GM23338 (cell line): ENCODE results near the gene OIT3. TPM values are rescaled to one million over a fixed set of nuclear protein-coding genes. Genes with fewer than 3 reads are reported as not detected.

ENCODE experiments used
- ATAC-seq: fragments of 200-7000 bp; cut with Tn5 transposase; 3 replicates; pipeline ENCODE4 v1.9.1; 2020
- DNase-seq: peaks from one replicate; pipeline ENCODE4 v3.0.0-alpha.2; 2015; ENCODE audit warnings: low spot score
- H2AFZ ChIP-seq: fragments of 200-600 bp; sonication (generic); 2 replicates; pipeline ENCODE4 v1.8.0; 2016; ENCODE audit warnings: antibody characterized with exemption, mild to moderate bottlenecking, moderate library complexity
- H3F3A ChIP-seq: fragments of 200-600 bp; sonication (generic); replicated peaks from 2 replicates; pipeline ENCODE4 v1.8.0; 2017; ENCODE audit warnings: antibody characterized with exemption, mixed run types, low read depth
- H3K27ac ChIP-seq: fragments of 200-600 bp; sonication (generic); 2 replicates; pipeline ENCODE4 v1.6.1; 2016; ENCODE audit warnings: low read depth
- H3K27me3 ChIP-seq: fragments of 200-600 bp; sonication (generic); 2 replicates; pipeline ENCODE4 v1.8.0; 2016; ENCODE audit warnings: mild to moderate bottlenecking, mixed run types, moderate library complexity; ENCODE audit not compliant: insufficient read depth
- H3K36me3 ChIP-seq: fragments of 200-600 bp; sonication (generic); 2 replicates; pipeline ENCODE4 v1.8.0; 2016; ENCODE audit warnings: mild to moderate bottlenecking; ENCODE audit not compliant: insufficient read depth
- H3K4me1 ChIP-seq: fragments of 200-600 bp; sonication (generic); 2 replicates; pipeline ENCODE4 v1.8.0; 2016; ENCODE audit warnings: mild to moderate bottlenecking, moderate library complexity; ENCODE audit not compliant: insufficient read depth
- H3K4me2 ChIP-seq: fragments of 200-600 bp; sonication (generic); 2 replicates; pipeline ENCODE4 v1.7.1; 2017; ENCODE audit warnings: mixed run types
- H3K4me3 ChIP-seq: fragments of 200-600 bp; sonication (generic); 2 replicates; pipeline ENCODE4 v1.6.1; 2016; ENCODE audit warnings: mixed run types
- H3K79me2 ChIP-seq: fragments of 200-600 bp; sonication (generic); replicated peaks from 2 replicates; pipeline ENCODE4 v1.8.0; 2017; ENCODE audit warnings: mild to moderate bottlenecking; ENCODE audit not compliant: insufficient read depth
- H3K9me2 ChIP-seq: fragments of 200-600 bp; sonication (generic); 2 replicates; pipeline ENCODE4 v1.8.0; 2017; ENCODE audit not compliant: insufficient read depth
- H4K20me1 ChIP-seq: fragments of 200-600 bp; sonication (generic); replicated peaks from 2 replicates; pipeline ENCODE4 v1.8.0; 2017; ENCODE audit warnings: mild to moderate bottlenecking; ENCODE audit not compliant: insufficient read depth
- H3K27ac Mint-ChIP-seq: 2 replicates; pipeline ENCODE4 v1.8.0; 2020; ENCODE audit warnings: inconsistent platforms, mild to moderate bottlenecking, moderate library complexity, mixed read lengths
- H3K27me3 Mint-ChIP-seq: 3 replicates; pipeline ENCODE4 v1.8.0; 2022; ENCODE audit warnings: low read depth, mild to moderate bottlenecking, moderate library complexity, mixed read lengths, inconsistent platforms; ENCODE audit not compliant: insufficient read depth, poor library complexity
- H3K36me3 Mint-ChIP-seq: 3 replicates; pipeline ENCODE4 v1.8.0; 2021; ENCODE audit warnings: low read depth, mild to moderate bottlenecking, inconsistent platforms, moderate library complexity, mixed read lengths
- H3K4me1 Mint-ChIP-seq: 3 replicates; pipeline ENCODE4 v1.8.0; 2020; ENCODE audit warnings: mild to moderate bottlenecking, inconsistent platforms, mixed read lengths
- H3K4me3 Mint-ChIP-seq: 3 replicates; pipeline ENCODE4 v1.8.0; 2021; ENCODE audit warnings: moderate library complexity, mild to moderate bottlenecking, inconsistent platforms, mixed read lengths
- H3K9me3 Mint-ChIP-seq: 3 replicates; pipeline ENCODE4 v1.8.0; 2020; ENCODE audit warnings: moderate library complexity, mild to moderate bottlenecking, inconsistent platforms, mixed read lengths
- CREB1 ChIP-seq: fragments of 250-450 bp; sonication (Bioruptor Pico); IDR thresholded peaks from 2 replicates; pipeline ENCODE4 v1.5.0; 2020; ENCODE audit warnings: low read depth, mild to moderate bottlenecking, moderate library complexity
- EZH2 ChIP-seq: fragments of 200-600 bp; sonication (generic); IDR thresholded peaks from one replicate; pipeline ENCODE4 v1.8.0; 2017; ENCODE audit warnings: antibody characterized with exemption, mild to moderate bottlenecking, low read depth; ENCODE audit not compliant: unreplicated experiment
- EZH2phosphoT487 ChIP-seq: fragments of 200-600 bp; sonication (generic); IDR thresholded peaks from one replicate; pipeline ENCODE4 v1.8.1; 2018; ENCODE audit warnings: antibody characterized with exemption; ENCODE audit not compliant: unreplicated experiment
- JUNB ChIP-seq: IDR thresholded peaks from one replicate; pipeline ENCODE4 v1.6.1; 2016; ENCODE audit warnings: antibody characterized with exemption; ENCODE audit not compliant: unreplicated experiment
- NANOG ChIP-seq: IDR thresholded peaks from 2 replicates; pipeline ENCODE4 v1.6.1; 2016; ENCODE audit warnings: antibody characterized with exemption, borderline replicate concordance
- POLR2AphosphoS5 ChIP-seq: IDR thresholded peaks from 2 replicates; pipeline ENCODE4 v1.6.1; 2016; ENCODE audit warnings: antibody characterized with exemption, low read depth
- REST ChIP-seq: IDR thresholded peaks from one replicate; pipeline ENCODE4 v1.6.1; 2018; ENCODE audit warnings: antibody characterized with exemption; ENCODE audit not compliant: unreplicated experiment
- STAT1 ChIP-seq: IDR thresholded peaks from one replicate; pipeline ENCODE4 v1.6.1; 2016; ENCODE audit warnings: antibody characterized with exemption; ENCODE audit not compliant: unreplicated experiment
- ZNF114 ChIP-seq: fragments of 250-450 bp; sonication (Bioruptor Pico); IDR thresholded peaks from 2 replicates; pipeline ENCODE4 v1.5.0; 2020; ENCODE audit warnings: mild to moderate bottlenecking, moderate library complexity
- ZNF331 ChIP-seq: fragments of 250-450 bp; sonication (Bioruptor Pico); IDR thresholded peaks from 2 replicates; pipeline ENCODE4 v1.5.0; 2020; ENCODE audit warnings: low read depth, mild to moderate bottlenecking, moderate library complexity
- polyA plus RNA-seq: library from polyadenylated mRNA; unstranded; fragments of >200 nt; fragmentation: Nextera tagmentation; extraction: Ambion mirVana; gene quantifications from 2 replicates; pipeline ENCODE4 v1.2.1, GENCODE V29; 2016
- total RNA-seq: library from RNA; depleted of rRNA; stranded (reverse); fragments of >200 nt; shearing (Covaris generic); gene quantifications from 2 replicates; pipeline ENCODE4 v1.2.3, GENCODE V29; 2014
- TF ChIP-seq, protein P1 (sequence below): fragments of 250-450 bp; sonication (Bioruptor Pico); IDR thresholded peaks from 2 replicates; pipeline ENCODE4 v1.5.0; 2020; ENCODE audit warnings: mild to moderate bottlenecking, moderate library complexity
- TF ChIP-seq, protein P2 (sequence below): IDR thresholded peaks from 2 replicates; pipeline ENCODE4 v1.6.1; 2016; ENCODE audit warnings: antibody characterized with exemption
- TF ChIP-seq, protein P3 (sequence below), 2 experiments: fragments of 200-600 bp in 1 of 2; sonication (generic) in 1 of 2; conservative IDR thresholded peaks; 2 replicates each; pipeline versions ENCODE4 v1.5.1 to v1.6.1; 2016 to 2017; ENCODE audit warnings: antibody characterized with exemption in 2 of 2, low read depth in 2 of 2, mild to moderate bottlenecking in 2 of 2, moderate library complexity in 1 of 2

The OIT3 gene
- total and polyA plus RNA-seq, 2 experiments from 2014 or later = not detected

- TF ChIP-seq ZNF331 (CRISPR knock-in tag) (no peak), NANOG (no peak), EZH2phosphoT487 (no peak), POLR2AphosphoS5 (no peak), JUNB (no peak), ZNF114 (no peak), EZH2 (no peak), STAT1 (no peak), CREB1 (CRISPR knock-in tag) (no peak), REST (no peak)
- TF ChIP-seq, protein P1, sequence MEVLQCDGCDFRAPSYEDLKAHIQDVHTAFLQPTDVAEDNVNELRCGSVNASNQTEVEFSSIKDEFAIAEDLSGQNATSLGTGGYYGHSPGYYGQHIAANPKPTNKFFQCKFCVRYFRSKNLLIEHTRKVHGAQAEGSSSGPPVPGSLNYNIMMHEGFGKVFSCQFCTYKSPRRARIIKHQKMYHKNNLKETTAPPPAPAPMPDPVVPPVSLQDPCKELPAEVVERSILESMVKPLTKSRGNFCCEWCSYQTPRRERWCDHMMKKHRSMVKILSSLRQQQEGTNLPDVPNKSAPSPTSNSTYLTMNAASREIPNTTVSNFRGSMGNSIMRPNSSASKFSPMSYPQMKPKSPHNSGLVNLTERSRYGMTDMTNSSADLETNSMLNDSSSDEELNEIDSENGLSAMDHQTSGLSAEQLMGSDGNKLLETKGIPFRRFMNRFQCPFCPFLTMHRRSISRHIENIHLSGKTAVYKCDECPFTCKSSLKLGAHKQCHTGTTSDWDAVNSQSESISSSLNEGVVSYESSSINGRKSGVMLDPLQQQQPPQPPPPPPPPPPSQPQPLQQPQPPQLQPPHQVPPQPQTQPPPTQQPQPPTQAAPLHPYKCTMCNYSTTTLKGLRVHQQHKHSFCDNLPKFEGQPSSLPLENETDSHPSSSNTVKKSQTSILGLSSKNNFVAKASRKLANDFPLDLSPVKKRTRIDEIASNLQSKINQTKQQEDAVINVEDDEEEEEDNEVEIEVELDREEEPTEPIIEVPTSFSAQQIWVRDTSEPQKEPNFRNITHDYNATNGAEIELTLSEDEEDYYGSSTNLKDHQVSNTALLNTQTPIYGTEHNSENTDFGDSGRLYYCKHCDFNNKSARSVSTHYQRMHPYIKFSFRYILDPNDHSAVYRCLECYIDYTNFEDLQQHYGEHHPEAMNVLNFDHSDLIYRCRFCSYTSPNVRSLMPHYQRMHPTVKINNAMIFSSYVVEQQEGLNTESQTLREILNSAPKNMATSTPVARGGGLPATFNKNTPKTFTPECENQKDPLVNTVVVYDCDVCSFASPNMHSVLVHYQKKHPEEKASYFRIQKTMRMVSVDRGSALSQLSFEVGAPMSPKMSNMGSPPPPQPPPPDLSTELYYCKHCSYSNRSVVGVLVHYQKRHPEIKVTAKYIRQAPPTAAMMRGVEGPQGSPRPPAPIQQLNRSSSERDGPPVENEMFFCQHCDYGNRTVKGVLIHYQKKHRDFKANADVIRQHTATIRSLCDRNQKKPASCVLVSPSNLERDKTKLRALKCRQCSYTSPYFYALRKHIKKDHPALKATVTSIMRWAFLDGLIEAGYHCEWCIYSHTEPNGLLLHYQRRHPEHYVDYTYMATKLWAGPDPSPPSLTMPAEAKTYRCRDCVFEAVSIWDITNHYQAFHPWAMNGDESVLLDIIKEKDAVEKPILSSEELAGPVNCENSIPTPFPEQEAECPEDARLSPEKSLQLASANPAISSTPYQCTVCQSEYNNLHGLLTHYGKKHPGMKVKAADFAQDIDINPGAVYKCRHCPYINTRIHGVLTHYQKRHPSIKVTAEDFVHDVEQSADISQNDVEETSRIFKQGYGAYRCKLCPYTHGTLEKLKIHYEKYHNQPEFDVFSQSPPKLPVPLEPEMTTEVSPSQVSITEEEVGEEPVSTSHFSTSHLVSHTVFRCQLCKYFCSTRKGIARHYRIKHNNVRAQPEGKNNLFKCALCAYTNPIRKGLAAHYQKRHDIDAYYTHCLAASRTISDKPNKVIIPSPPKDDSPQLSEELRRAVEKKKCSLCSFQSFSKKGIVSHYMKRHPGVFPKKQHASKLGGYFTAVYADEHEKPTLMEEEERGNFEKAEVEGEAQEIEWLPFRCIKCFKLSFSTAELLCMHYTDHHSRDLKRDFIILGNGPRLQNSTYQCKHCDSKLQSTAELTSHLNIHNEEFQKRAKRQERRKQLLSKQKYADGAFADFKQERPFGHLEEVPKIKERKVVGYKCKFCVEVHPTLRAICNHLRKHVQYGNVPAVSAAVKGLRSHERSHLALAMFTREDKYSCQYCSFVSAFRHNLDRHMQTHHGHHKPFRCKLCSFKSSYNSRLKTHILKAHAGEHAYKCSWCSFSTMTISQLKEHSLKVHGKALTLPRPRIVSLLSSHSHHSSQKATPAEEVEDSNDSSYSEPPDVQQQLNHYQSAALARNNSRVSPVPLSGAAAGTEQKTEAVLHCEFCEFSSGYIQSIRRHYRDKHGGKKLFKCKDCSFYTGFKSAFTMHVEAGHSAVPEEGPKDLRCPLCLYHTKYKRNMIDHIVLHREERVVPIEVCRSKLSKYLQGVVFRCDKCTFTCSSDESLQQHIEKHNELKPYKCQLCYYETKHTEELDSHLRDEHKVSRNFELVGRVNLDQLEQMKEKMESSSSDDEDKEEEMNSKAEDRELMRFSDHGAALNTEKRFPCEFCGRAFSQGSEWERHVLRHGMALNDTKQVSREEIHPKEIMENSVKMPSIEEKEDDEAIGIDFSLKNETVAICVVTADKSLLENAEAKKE = no peak
- TF ChIP-seq, protein P2, sequence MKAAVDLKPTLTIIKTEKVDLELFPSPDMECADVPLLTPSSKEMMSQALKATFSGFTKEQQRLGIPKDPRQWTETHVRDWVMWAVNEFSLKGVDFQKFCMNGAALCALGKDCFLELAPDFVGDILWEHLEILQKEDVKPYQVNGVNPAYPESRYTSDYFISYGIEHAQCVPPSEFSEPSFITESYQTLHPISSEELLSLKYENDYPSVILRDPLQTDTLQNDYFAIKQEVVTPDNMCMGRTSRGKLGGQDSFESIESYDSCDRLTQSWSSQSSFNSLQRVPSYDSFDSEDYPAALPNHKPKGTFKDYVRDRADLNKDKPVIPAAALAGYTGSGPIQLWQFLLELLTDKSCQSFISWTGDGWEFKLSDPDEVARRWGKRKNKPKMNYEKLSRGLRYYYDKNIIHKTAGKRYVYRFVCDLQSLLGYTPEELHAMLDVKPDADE = no peak
- TF ChIP-seq, protein P3, sequence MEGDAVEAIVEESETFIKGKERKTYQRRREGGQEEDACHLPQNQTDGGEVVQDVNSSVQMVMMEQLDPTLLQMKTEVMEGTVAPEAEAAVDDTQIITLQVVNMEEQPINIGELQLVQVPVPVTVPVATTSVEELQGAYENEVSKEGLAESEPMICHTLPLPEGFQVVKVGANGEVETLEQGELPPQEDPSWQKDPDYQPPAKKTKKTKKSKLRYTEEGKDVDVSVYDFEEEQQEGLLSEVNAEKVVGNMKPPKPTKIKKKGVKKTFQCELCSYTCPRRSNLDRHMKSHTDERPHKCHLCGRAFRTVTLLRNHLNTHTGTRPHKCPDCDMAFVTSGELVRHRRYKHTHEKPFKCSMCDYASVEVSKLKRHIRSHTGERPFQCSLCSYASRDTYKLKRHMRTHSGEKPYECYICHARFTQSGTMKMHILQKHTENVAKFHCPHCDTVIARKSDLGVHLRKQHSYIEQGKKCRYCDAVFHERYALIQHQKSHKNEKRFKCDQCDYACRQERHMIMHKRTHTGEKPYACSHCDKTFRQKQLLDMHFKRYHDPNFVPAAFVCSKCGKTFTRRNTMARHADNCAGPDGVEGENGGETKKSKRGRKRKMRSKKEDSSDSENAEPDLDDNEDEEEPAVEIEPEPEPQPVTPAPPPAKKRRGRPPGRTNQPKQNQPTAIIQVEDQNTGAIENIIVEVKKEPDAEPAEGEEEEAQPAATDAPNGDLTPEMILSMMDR (conservative IDR thresholded peaks at IDR 0.05; ENCODE audit: low read depth in 2 of 2) = no peak
- Mint-ChIP-seq H3K27ac (no peak overlapping the region), H3K4me1 (no peaks in the 10 kb centered on the region), H3K27me3 (peaks cover 1% of the 10 kb centered on the region), H3K9me3 (peaks cover 30% of the 10 kb centered on the region), H3K36me3 (peaks cover 13% of the 10 kb centered on the region), H3K4me3 (no peak overlapping the region)
- no peaks in the 10 kb centered on the region for H3K36me3 ChIP-seq
- no peaks in the 10 kb centered on the region for H3K4me1 ChIP-seq
- H3K4me3 ChIP-seq = no peak overlapping the region
- no peak for DNase-seq
- H3K4me2 ChIP-seq = no peak overlapping the region
- no peaks in the 10 kb centered on the region for H3F3A ChIP-seq
- no peaks in the 10 kb centered on the region for H3K27me3 ChIP-seq
- no peaks in the 10 kb centered on the region for H3K9me2 ChIP-seq
- H3K79me2 ChIP-seq = no peaks in the 10 kb centered on the region
- no peak for ATAC-seq
- H3K27ac ChIP-seq = no peak overlapping the region
- no peaks in the 10 kb centered on the region for H4K20me1 ChIP-seq
- no peak overlapping the region for H2AFZ ChIP-seq
These were observed 88.5 kb downstream of the OIT3 start for GRCh38 chr10:72981882-72982529.
